Trophoblast cell (in vitro differentiated cells and primary cell): ENCODE results near the gene DUT.

ENCODE experiments used
- DNase-seq, 2 donors: peaks; one replicate each; pipeline ENCODE4 v3.0.0-alpha.2; 2016
- H2AFZ ChIP-seq: 2 replicates; pipeline ENCODE4 v1.6.1; 2013; ENCODE audit warnings: low read length, moderate library complexity, mild to moderate bottlenecking; ENCODE audit not compliant: insufficient read depth, poor library complexity
- H2AK5ac ChIP-seq: 2 replicates; pipeline ENCODE4 v1.6.1; 2013; ENCODE audit warnings: mild to moderate bottlenecking, low read length
- H2BK120ac ChIP-seq: 2 replicates; pipeline ENCODE4 v1.6.1; 2013; ENCODE audit warnings: low read length, mild to moderate bottlenecking, moderate library complexity; ENCODE audit not compliant: insufficient read depth, poor library complexity
- H2BK12ac ChIP-seq: 2 replicates; pipeline ENCODE4 v1.6.1; 2013; ENCODE audit warnings: mild to moderate bottlenecking, low read length, moderate library complexity
- H2BK5ac ChIP-seq: 2 replicates; pipeline ENCODE4 v1.6.1; 2013; ENCODE audit warnings: low read length, low read depth, moderate library complexity, mild to moderate bottlenecking; ENCODE audit not compliant: poor library complexity
- H3K14ac ChIP-seq: 2 replicates; pipeline ENCODE4 v1.6.1; 2013; ENCODE audit warnings: mild to moderate bottlenecking, low read length
- H3K18ac ChIP-seq: 2 replicates; pipeline ENCODE4 v1.6.1; 2013; ENCODE audit warnings: mild to moderate bottlenecking, low read length
- H3K23ac ChIP-seq: 2 replicates; pipeline ENCODE4 v1.6.1; 2013; ENCODE audit warnings: low read length
- H3K27ac ChIP-seq: 2 replicates; pipeline ENCODE4 v1.5.1; 2013; ENCODE audit warnings: low read depth, mild to moderate bottlenecking, inconsistent platforms, low read length, moderate library complexity
- H3K27me3 ChIP-seq: 2 replicates; pipeline ENCODE4 v1.6.1; 2013; ENCODE audit warnings: inconsistent platforms, mild to moderate bottlenecking, low read length, moderate library complexity; ENCODE audit not compliant: insufficient read depth
- H3K36me3 ChIP-seq, 2 experiments: 1 replicate in 1 of 2; 2 replicates in 1 of 2; pipeline ENCODE4 v1.6.1; 2013; ENCODE audit warnings: low read length in 2 of 2, mild to moderate bottlenecking in 2 of 2, moderate library complexity in 1 of 2; ENCODE audit not compliant: insufficient read depth in 2 of 2, control insufficient read depth in 1 of 2
- H3K4ac ChIP-seq: 2 replicates; pipeline ENCODE4 v1.6.1; 2013; ENCODE audit warnings: low read depth, mild to moderate bottlenecking, low read length, moderate library complexity
- H3K4me1 ChIP-seq, 2 experiments: 1 replicate in 1 of 2; 2 replicates in 1 of 2; pipeline ENCODE4 v1.6.1; 2013; ENCODE audit warnings: low read length in 2 of 2, mild to moderate bottlenecking in 2 of 2, moderate library complexity in 1 of 2; ENCODE audit not compliant: insufficient read depth in 2 of 2, control insufficient read depth in 1 of 2
- H3K4me2 ChIP-seq: 2 replicates; pipeline ENCODE4 v1.6.1; 2013; ENCODE audit warnings: inconsistent platforms, mild to moderate bottlenecking, low read length, moderate library complexity
- H3K4me3 ChIP-seq: 2 replicates; pipeline ENCODE4 v1.5.1; 2013; ENCODE audit warnings: mild to moderate bottlenecking, low read depth, low read length, inconsistent platforms
- H3K79me1 ChIP-seq: one replicate; pipeline ENCODE4 v1.6.1; 2013; ENCODE audit warnings: low read length
- H3K79me2 ChIP-seq: 2 replicates; pipeline ENCODE4 v1.6.1; 2013; ENCODE audit warnings: low read length, mild to moderate bottlenecking; ENCODE audit not compliant: control insufficient read depth, insufficient read depth, poor library complexity
- H3K9ac ChIP-seq: 2 replicates; pipeline ENCODE4 v1.6.1; 2013; ENCODE audit warnings: mild to moderate bottlenecking, low read length
- H3K9me3 ChIP-seq: 2 replicates; pipeline ENCODE4 v1.6.1; 2013; ENCODE audit warnings: low read depth, mild to moderate bottlenecking, control low read depth, inconsistent platforms, low read length; ENCODE audit not compliant: insufficient read depth
- H4K12ac ChIP-seq: 2 replicates; pipeline ENCODE4 v1.6.1; 2013; ENCODE audit warnings: low read depth, mild to moderate bottlenecking, low read length, moderate library complexity
- H4K8ac ChIP-seq: 2 replicates; pipeline ENCODE4 v1.6.1; 2013; ENCODE audit warnings: low read depth, mild to moderate bottlenecking, low read length, moderate library complexity
- H4K91ac ChIP-seq: one replicate; pipeline ENCODE4 v1.6.1; 2013; ENCODE audit warnings: low read depth, mild to moderate bottlenecking, low read length, moderate library complexity
- WGBS: extraction: QIAGEN DNeasy Blood & Tissue Kit; methylation state at CpG from one replicate; pipeline ENCODE4 v1.1.7; 2013; ENCODE audit warnings: missing lambda C conversion rate; ENCODE audit not compliant: insufficient read length, insufficient coverage; ENCODE audit errors: extremely low coverage; 5-methylcytosine and 5-hydroxymethylcytosine counted together

Gene DUT

GRCh38 chr15:48371961-48372360, 40.7 kb downstream of the DUT start:
- Histone ChIP-seq H3K27me3 (no peaks in the 10 kb centered on the region), H2BK12ac (no peak overlapping the region), H3K27ac (no peak overlapping the region), H3K23ac (no peak overlapping the region), H4K8ac (no peak overlapping the region), H3K18ac (no peak overlapping the region), H3K14ac (no peak overlapping the region), H3K4me2 (no peak overlapping the region), H3K9ac (no peak overlapping the region), H3K4me1 (no peaks in the 10 kb centered on the region), H2AFZ (no peak overlapping the region), H4K91ac (no peak overlapping the region), H4K12ac (no peak overlapping the region), H3K79me1 (no peaks in the 10 kb centered on the region), H3K79me2 (no peaks in the 10 kb centered on the region), H3K4me3 (no peak overlapping the region), H3K9me3 (no peaks in the 10 kb centered on the region), H2BK120ac (no peak overlapping the region), H3K36me3 (no peaks in the 10 kb centered on the region), H3K4ac (no peak overlapping the region), H2BK5ac (no peak overlapping the region), H2AK5ac (no peak overlapping the region)
- no CpG with 5 or more reads among the region's 2 CpGs for WGBS
- DNase-seq, result no peak

- Histone ChIP-seq H3K9ac (no peak overlapping the region), H3K4me1 (no peaks in the 10 kb centered on the region), H3K9me3 (peaks cover 1% of the 10 kb centered on the region), H2BK120ac (no peak overlapping the region), H3K4me2 (no peak overlapping the region), H3K36me3 (no peaks in the 10 kb centered on the region), H3K14ac (no peak overlapping the region), H3K79me1 (no peaks in the 10 kb centered on the region), H2BK5ac (no peak overlapping the region), H4K12ac (no peak overlapping the region), H3K27me3 (no peaks in the 10 kb centered on the region), H3K4ac (no peak overlapping the region), H4K8ac (no peak overlapping the region), H3K4me3 (no peak overlapping the region), H3K27ac (no peak overlapping the region), H2BK12ac (no peak overlapping the region), H2AFZ (no peak overlapping the region), H3K18ac (no peak overlapping the region), H3K23ac (no peak overlapping the region), H2AK5ac (no peak overlapping the region), H3K79me2 (no peaks in the 10 kb centered on the region), H4K91ac (no peak overlapping the region)
- peak; percentile 40 to 47 for DNase-seq
- no CpG with 5 or more reads among the region's 10 CpGs for WGBS
These were observed 42.7 kb downstream of the DUT start for GRCh38 chr15:48373821-48374451.

- H3K4me2 ChIP-seq, result no peak overlapping the region
- no peak overlapping the region for H4K12ac ChIP-seq
- no peak overlapping the region for H3K9ac ChIP-seq
- H3K18ac ChIP-seq, result no peak overlapping the region
- no peak overlapping the region for H3K4ac ChIP-seq
- no peaks in the 10 kb centered on the region for H3K4me1 ChIP-seq
- no peak overlapping the region for H3K14ac ChIP-seq
- H3K4me3 ChIP-seq, result no peak overlapping the region
- no peak overlapping the region for H2BK5ac ChIP-seq
- H4K91ac ChIP-seq, result no peak overlapping the region
- H3K79me2 ChIP-seq, result no peaks in the 10 kb centered on the region
- no peak overlapping the region for H3K23ac ChIP-seq
- H3K27ac ChIP-seq, result no peak overlapping the region
- no peak overlapping the region for H4K8ac ChIP-seq
- no peak for DNase-seq
- H3K36me3 ChIP-seq, result no peaks in the 10 kb centered on the region
- no peak overlapping the region for H2BK12ac ChIP-seq
- no peaks in the 10 kb centered on the region for H3K79me1 ChIP-seq
- H2BK120ac ChIP-seq, result no peak overlapping the region
- peaks cover 1% of the 10 kb centered on the region for H3K9me3 ChIP-seq
- no peaks in the 10 kb centered on the region for H3K27me3 ChIP-seq
- WGBS, result no CpG with 5 or more reads among the region's 3 CpGs
- no peak overlapping the region for H2AK5ac ChIP-seq
- H2AFZ ChIP-seq, result no peak overlapping the region
These were observed 43.2 kb downstream of the DUT start for GRCh38 chr15:48374472-48374871.

- H3K14ac ChIP-seq, result no peak overlapping the region
- no peak overlapping the region for H4K12ac ChIP-seq
- H3K27ac ChIP-seq, result no peak overlapping the region
- H2AFZ ChIP-seq, result no peak overlapping the region
- no peak overlapping the region for H3K9ac ChIP-seq
- H3K23ac ChIP-seq, result no peak overlapping the region
- no peak overlapping the region for H2BK5ac ChIP-seq
- H3K4me2 ChIP-seq, result no peak overlapping the region
- no peak overlapping the region for H4K91ac ChIP-seq
- DNase-seq, result no peak
- no peaks in the 10 kb centered on the region for H3K4me1 ChIP-seq
- H3K79me1 ChIP-seq, result no peaks in the 10 kb centered on the region
- no peaks in the 10 kb centered on the region for H3K79me2 ChIP-seq
- H3K18ac ChIP-seq, result no peak overlapping the region
- peaks cover 1% of the 10 kb centered on the region for H3K9me3 ChIP-seq
- no peaks in the 10 kb centered on the region for H3K27me3 ChIP-seq
- H2AK5ac ChIP-seq, result no peak overlapping the region
- H3K4me3 ChIP-seq, result no peak overlapping the region
- H4K8ac ChIP-seq, result no peak overlapping the region
- H2BK120ac ChIP-seq, result no peak overlapping the region
- H2BK12ac ChIP-seq, result no peak overlapping the region
- no peak overlapping the region for H3K4ac ChIP-seq
- WGBS, result no CpG with 5 or more reads among the region's 2 CpGs
- no peaks in the 10 kb centered on the region for H3K36me3 ChIP-seq
These were observed 44.5 kb downstream of the DUT start for GRCh38 chr15:48375767-48376166.
